GM03348 (cell line): ENCODE data around the gene NHLH2.

Experiments
- DNase-seq: peaks from one replicate; pipeline ENCODE4 v3.0.0; 2012; ENCODE audit warnings: low spot score

NHLH2 gene

DNA sequence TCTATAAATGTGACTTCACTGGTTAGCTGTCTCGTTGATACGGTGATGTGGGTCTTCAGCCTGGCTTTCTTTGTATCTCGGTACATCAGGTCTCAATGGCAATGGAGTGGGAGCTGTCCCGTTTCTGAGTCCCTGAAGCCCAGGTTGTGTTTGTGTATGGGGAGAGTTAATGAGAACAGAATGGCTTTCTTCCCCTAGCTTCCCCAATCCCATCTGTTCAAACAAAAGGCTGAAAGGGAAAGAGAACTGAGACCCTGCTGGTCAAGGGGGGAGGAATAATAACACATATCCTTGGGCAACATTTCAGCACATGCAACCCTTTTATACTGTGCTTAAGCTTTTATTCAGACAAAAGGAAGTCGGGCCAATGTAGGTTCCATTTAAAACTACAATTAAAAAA lies 44.0 kb downstream of the NHLH2 start:
- no peak for DNase-seq

- DNase-seq: no peak
Measured at GRCh38 chr1:115796036-115796435, 44.9 kb downstream of the NHLH2 start.

GRCh38 chr1:115794976-115795639 lies 45.8 kb downstream of the NHLH2 start:
- DNase-seq: no peak

DNA sequence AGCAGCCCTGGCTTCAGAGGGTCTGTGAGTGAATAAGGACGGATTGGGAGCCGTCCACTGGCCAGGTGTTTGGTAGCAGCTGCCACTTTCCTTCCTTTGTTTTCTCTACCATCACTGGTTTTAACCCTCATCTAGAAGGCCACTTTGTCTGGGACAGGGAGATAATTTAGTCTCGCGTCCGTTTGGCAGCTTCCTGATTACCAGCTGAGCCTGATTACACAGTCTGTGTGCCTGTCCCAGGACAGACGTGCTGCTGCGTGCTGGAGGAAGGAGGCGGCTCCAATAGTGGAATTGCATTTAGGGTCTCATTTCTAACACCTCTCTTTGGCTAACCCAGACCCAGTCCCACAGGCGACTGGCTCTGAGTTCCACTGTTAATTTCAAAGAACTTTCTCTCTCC lies 47.8 kb downstream of the NHLH2 start:
- no peak for DNase-seq

DNA sequence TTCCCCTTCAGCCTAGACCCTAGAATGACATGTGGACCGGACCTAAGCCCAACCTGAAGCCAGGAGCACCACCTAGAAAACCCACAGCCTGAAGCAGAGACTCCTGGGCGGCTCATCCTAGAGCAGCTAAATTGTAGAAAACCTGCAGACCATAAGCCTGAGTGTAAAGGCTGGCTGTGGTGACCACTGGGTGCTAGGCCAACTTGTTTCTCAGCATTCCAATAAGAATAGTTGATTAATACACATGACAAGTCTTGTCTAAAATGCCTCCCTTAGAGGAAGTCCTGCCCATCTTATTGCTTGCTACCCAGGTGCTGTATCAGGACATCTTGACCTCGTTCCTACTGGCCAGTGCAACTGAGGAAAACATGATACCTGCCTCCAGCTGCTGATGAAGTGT lies 49.1 kb downstream of the NHLH2 start:
- no peak for DNase-seq

DNA sequence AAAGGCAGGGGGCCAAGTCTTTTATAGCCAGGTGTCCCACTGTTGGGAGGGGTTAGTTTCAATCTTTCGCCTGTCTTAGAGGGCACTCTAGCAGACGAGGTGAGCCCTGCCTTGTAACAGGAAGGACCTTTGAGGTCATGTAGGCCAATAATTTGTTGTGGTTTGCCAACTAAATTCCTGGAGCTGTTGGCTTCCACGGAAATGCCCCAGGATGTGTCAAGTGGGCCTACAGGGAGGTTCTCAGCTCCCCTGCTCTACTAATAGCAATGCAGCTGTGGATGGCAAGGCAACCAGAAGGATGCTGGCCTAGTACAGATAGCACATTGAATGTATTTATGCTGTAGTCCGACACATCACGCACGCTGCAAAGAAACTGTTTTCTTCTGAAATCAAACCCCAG lies 50.1 kb downstream of the NHLH2 start:
- no peak for DNase-seq

GRCh38 chr1:115790356-115790755 lies 50.6 kb downstream of the NHLH2 start:
- DNase-seq: no peak
